ENCODE results near the gene CNNM4.

Gene CNNM4

GRCh38 chr2:96758987-96759386 is 1.7 kb upstream of the CNNM4 start:
- in situ Hi-C loops (cut with MboI; ENCODE audit: low sequenced_read_pairs), result no loop called here

- in situ Hi-C loops (cut with MboI; ENCODE audit: low sequenced_read_pairs), result no loop called here
Measured at GRCh38 chr2:96759548-96759947, 1.2 kb upstream of the CNNM4 start.

GRCh38 chr2:96760986-96761832 is 507 bp downstream of the CNNM4 start:
- in situ Hi-C loops (cut with MboI; ENCODE audit: low sequenced_read_pairs), result no loop called here

- in situ Hi-C loops (cut with MboI; ENCODE audit: low sequenced_read_pairs), result no loop called here
Measured at GRCh38 chr2:96762529-96763311, 2.0 kb downstream of the CNNM4 start.

- in situ Hi-C loops (cut with MboI; ENCODE audit: low sequenced_read_pairs), result no loop called here
Measured at GRCh38 chr2:96763511-96764252, 3.0 kb downstream of the CNNM4 start.

- in situ Hi-C loops (cut with MboI; ENCODE audit: low sequenced_read_pairs), result no loop called here
Measured at GRCh38 chr2:96764253-96764637, 3.5 kb downstream of the CNNM4 start.

- in situ Hi-C loops (cut with MboI; ENCODE audit: low sequenced_read_pairs), result no loop called here
Measured at GRCh38 chr2:96767135-96767871, 6.6 kb downstream of the CNNM4 start.

GRCh38 chr2:96768083-96768561 is 7.4 kb downstream of the CNNM4 start:
- in situ Hi-C loops (cut with MboI; ENCODE audit: low sequenced_read_pairs), result no loop called here

- in situ Hi-C loops (cut with MboI; ENCODE audit: low sequenced_read_pairs), result no loop called here
Measured at GRCh38 chr2:96769814-96770213, 9.1 kb downstream of the CNNM4 start.

GRCh38 chr2:96770442-96771202 is 9.9 kb downstream of the CNNM4 start:
- in situ Hi-C loops (cut with MboI; ENCODE audit: low sequenced_read_pairs), result no loop called here

GRCh38 chr2:96771796-96772618 is 11.3 kb downstream of the CNNM4 start:
- in situ Hi-C loops (cut with MboI; ENCODE audit: low sequenced_read_pairs), result no loop called here

- in situ Hi-C loops (cut with MboI; ENCODE audit: low sequenced_read_pairs), result no loop called here
Measured at GRCh38 chr2:96772903-96773671, 12.4 kb downstream of the CNNM4 start.

GRCh38 chr2:96773922-96774321 is 13.2 kb downstream of the CNNM4 start:
- in situ Hi-C loops (cut with MboI; ENCODE audit: low sequenced_read_pairs), result no loop called here

GRCh38 chr2:96775160-96775559 is 14.5 kb downstream of the CNNM4 start:
- in situ Hi-C loops (cut with MboI; ENCODE audit: low sequenced_read_pairs), result no loop called here

- in situ Hi-C loops (cut with MboI; ENCODE audit: low sequenced_read_pairs), result no loop called here
Measured at GRCh38 chr2:96783388-96783787, 22.7 kb downstream of the CNNM4 start.

- in situ Hi-C loops (cut with MboI; ENCODE audit: low sequenced_read_pairs), result no loop called here
Measured at GRCh38 chr2:96787411-96787810, 26.7 kb downstream of the CNNM4 start.

- in situ Hi-C loops (cut with MboI; ENCODE audit: low sequenced_read_pairs), result no loop called here
Measured at GRCh38 chr2:96788442-96789244, 27.9 kb downstream of the CNNM4 start.

- in situ Hi-C loops (cut with MboI; ENCODE audit: low sequenced_read_pairs), result no loop called here
Measured at GRCh38 chr2:96789245-96789617, 28.5 kb downstream of the CNNM4 start.
